ENCODE measurements around the gene LILRB3. TPM values are rescaled to one million over a fixed set of nuclear protein-coding genes. Genes with fewer than 3 reads are reported as not detected.

The LILRB3 gene
- total RNA-seq, 1 donor from 2014 or later, result not detected

GRCh38 chr19:54254195-54254906 is 31.5 kb upstream of the LILRB3 start:
- peaks cover 4% of the 10 kb centered on the region for H3K4me1 Mint-ChIP-seq (ENCODE audit: unreplicated experiment)
- no peak for DNase-seq (ENCODE audit: low spot score)
- no peaks in the 10 kb centered on the region for H3K9me3 Mint-ChIP-seq (ENCODE audit: unreplicated experiment)
- H3K27me3 Mint-ChIP-seq (ENCODE audit: unreplicated experiment), result peaks cover 2% of the 10 kb centered on the region
- no peak overlapping the region for H3K27ac Mint-ChIP-seq (ENCODE audit: unreplicated experiment)
- no peak overlapping the region for H3K4me3 Mint-ChIP-seq (ENCODE audit: unreplicated experiment)
- TF ChIP-seq CTCF (IDR thresholded peaks at IDR 0.05; ENCODE audit: unreplicated experiment), result no peak
- H3K36me3 Mint-ChIP-seq (ENCODE audit: low read depth, unreplicated experiment), result no peaks in the 10 kb centered on the region

GRCh38 chr19:54253331-54254194 is 30.8 kb upstream of the LILRB3 start:
- TF ChIP-seq CTCF (IDR thresholded peaks at IDR 0.05; ENCODE audit: unreplicated experiment), result no peak
- no peak for DNase-seq (ENCODE audit: low spot score)
- Mint-ChIP-seq H3K4me3 (ENCODE audit: unreplicated experiment) (no peak overlapping the region), H3K4me1 (ENCODE audit: unreplicated experiment) (peaks cover 4% of the 10 kb centered on the region), H3K27ac (ENCODE audit: unreplicated experiment) (no peak overlapping the region), H3K36me3 (ENCODE audit: low read depth, unreplicated experiment) (no peaks in the 10 kb centered on the region), H3K9me3 (ENCODE audit: unreplicated experiment) (no peaks in the 10 kb centered on the region), H3K27me3 (ENCODE audit: unreplicated experiment) (peaks cover 2% of the 10 kb centered on the region)

- peak overlapping the region; percentile 5 for H3K27ac Mint-ChIP-seq (ENCODE audit: unreplicated experiment)
- TF ChIP-seq CTCF (IDR thresholded peaks at IDR 0.05; ENCODE audit: unreplicated experiment), result no peak
- H3K4me3 Mint-ChIP-seq (ENCODE audit: unreplicated experiment), result no peak overlapping the region
- peaks cover 2% of the 10 kb centered on the region for H3K27me3 Mint-ChIP-seq (ENCODE audit: unreplicated experiment)
- H3K9me3 Mint-ChIP-seq (ENCODE audit: unreplicated experiment), result no peaks in the 10 kb centered on the region
- H3K4me1 Mint-ChIP-seq (ENCODE audit: unreplicated experiment), result peaks cover 10% of the 10 kb centered on the region
- no peak for DNase-seq (ENCODE audit: low spot score)
- no peaks in the 10 kb centered on the region for H3K36me3 Mint-ChIP-seq (ENCODE audit: low read depth, unreplicated experiment)
These were observed 30.0 kb upstream of the LILRB3 start for GRCh38 chr19:54252845-54253244.

GRCh38 chr19:54252243-54252642 is 29.4 kb upstream of the LILRB3 start:
- no peak for DNase-seq (ENCODE audit: low spot score)
- H3K27me3 Mint-ChIP-seq (ENCODE audit: unreplicated experiment), result peaks cover 2% of the 10 kb centered on the region
- H3K36me3 Mint-ChIP-seq (ENCODE audit: low read depth, unreplicated experiment), result no peaks in the 10 kb centered on the region
- no peak overlapping the region for H3K4me3 Mint-ChIP-seq (ENCODE audit: unreplicated experiment)
- H3K9me3 Mint-ChIP-seq (ENCODE audit: unreplicated experiment), result no peaks in the 10 kb centered on the region
- H3K4me1 Mint-ChIP-seq (ENCODE audit: unreplicated experiment), result peaks cover 13% of the 10 kb centered on the region
- peak overlapping the region; percentile 5 for H3K27ac Mint-ChIP-seq (ENCODE audit: unreplicated experiment)
- TF ChIP-seq CTCF (IDR thresholded peaks at IDR 0.05; ENCODE audit: unreplicated experiment), result no peak
